GM12878 (cell line): ENCODE data around the gene SKIC8. TPM values are rescaled to one million over a fixed set of nuclear protein-coding genes. Genes with fewer than 3 reads are reported as not detected.

ENCODE experiments used
- ATAC-seq: fragments of 200-7000 bp; cut with Tn5 transposase; 3 replicates; pipeline ENCODE4 v1.9.1; 2020; ENCODE audit warnings: mild to moderate bottlenecking, moderate library complexity
- BruUV-seq: library from RNA; stranded (reverse); fragments of 400-500 nt; replicated peaks from 2 replicates; lab custom pipeline; 2021; lab: Mats Ljungman, UMichigan
- CTCF ChIA-PET: fragments of 300-600 bp; sonication (Branson Sonifier 250); formaldehyde crosslinking; extraction: SDS; loops from one replicate; lab custom pipeline; 2021; ENCODE audit warnings: inconsistent platforms; lab: Yijun Ruan, JAX
- POLR2A ChIA-PET: fragments of 350-600 bp; formaldehyde crosslinking; extraction: SDS; loops from one replicate; lab custom pipeline; 2021; ENCODE audit warnings: inconsistent platforms; lab: Charles Lee
- RAD21 ChIA-PET: fragments of 300-600 bp; sonication (Branson Sonifier 250); formaldehyde crosslinking; loops from one replicate; lab custom pipeline; 2023; ENCODE audit warnings: antibody characterized with exemption; ENCODE audit not compliant: unreplicated experiment; lab: Charles Lee
- SMC1A ChIA-PET: fragments of 300-600 bp; sonication (Branson Sonifier 250); formaldehyde crosslinking; loops from one replicate; lab custom pipeline; 2023; ENCODE audit not compliant: unreplicated experiment, uncharacterized antibody; lab: Charles Lee
- DNase-seq: peaks from one replicate; pipeline ENCODE4 v3.0.0-alpha.2; 2011; ENCODE audit warnings: low read depth, low spot score
- FAIRE-seq: peaks from 3 replicates; lab custom pipeline; 2011; peaks lifted over from hg19 to GRCh38; lab: Jason Lieb, UNC
- H2AFZ ChIP-seq: 2 replicates; pipeline ENCODE4 v1.6.0; 2011; ENCODE audit warnings: low read depth, low read length, control low read depth; ENCODE audit not compliant: control insufficient read depth
- H3K27ac ChIP-seq: 2 replicates; pipeline ENCODE4 v1.5.1; 2011; ENCODE audit warnings: control low read depth; ENCODE audit not compliant: control insufficient read depth, insufficient read depth
- H3K27me3 ChIP-seq, 2 experiments: replicated peaks in 1 of 2; 2 replicates each; pipeline versions ENCODE4 v1.6.0 to v1.6.1; 2011; ENCODE audit warnings: low read length in 1 of 2; ENCODE audit not compliant: control insufficient read depth in 2 of 2, insufficient read depth in 2 of 2
- H3K36me3 ChIP-seq, 2 experiments: 2 replicates each; pipeline ENCODE4 v1.5.1; 2011; ENCODE audit warnings: low read length in 1 of 2; ENCODE audit not compliant: control insufficient read depth in 2 of 2, insufficient read depth in 2 of 2
- H3K4me1 ChIP-seq: 2 replicates; pipeline ENCODE4 v1.6.1; 2011; ENCODE audit warnings: mild to moderate bottlenecking, low read length, moderate library complexity, mixed read lengths; ENCODE audit not compliant: control insufficient read depth, insufficient read depth
- H3K4me2 ChIP-seq: 2 replicates; pipeline ENCODE4 v1.6.0; 2011; ENCODE audit warnings: control low read depth; ENCODE audit not compliant: control insufficient read depth, insufficient read depth
- H3K4me3 ChIP-seq: fragments of 200-600 bp; sonication (generic); 2 replicates; pipeline ENCODE4 v1.5.1; 2016
- H3K79me2 ChIP-seq: 2 replicates; pipeline ENCODE4 v1.6.0; 2011; ENCODE audit warnings: low read length; ENCODE audit not compliant: control insufficient read depth, insufficient read depth
- H3K9ac ChIP-seq: 2 replicates; pipeline ENCODE4 v1.8.0; 2011; ENCODE audit warnings: low read length, control low read depth, mixed read lengths; ENCODE audit not compliant: control insufficient read depth, insufficient read depth
- H3K9me3 ChIP-seq: replicated peaks from 3 replicates; pipeline ENCODE4 v1.5.1; 2011; ENCODE audit warnings: mild to moderate bottlenecking, low read length; ENCODE audit not compliant: control insufficient read depth, insufficient read depth
- H4K20me1 ChIP-seq: 2 replicates; pipeline ENCODE4 v1.6.0; 2011; ENCODE audit not compliant: control insufficient read depth, insufficient read depth
- ATF3 ChIP-seq: IDR thresholded peaks from 2 replicates; pipeline ENCODE4 v1.6.1; 2011; ENCODE audit warnings: low read depth, mild to moderate bottlenecking, low read length, moderate library complexity, borderline replicate concordance; ENCODE audit errors: extremely low read depth
- BCL11A ChIP-seq: IDR thresholded peaks from 2 replicates; pipeline ENCODE4 v1.6.1; 2011; ENCODE audit warnings: low read depth, low read length
- CBFB ChIP-seq: IDR thresholded peaks from 2 replicates; pipeline ENCODE4 v1.6.1; 2016; ENCODE audit warnings: antibody characterized with exemption, low read depth
- CEBPB ChIP-seq, 2 experiments: fragments of 150-350 bp in 1 of 2; IDR thresholded peaks; 2 replicates each; pipeline ENCODE4 v1.6.1; 2012 to 2014; ENCODE audit warnings: low read depth in 2 of 2, low read length in 2 of 2, borderline replicate concordance in 1 of 2, inconsistent platforms in 1 of 2
- FOXK2 ChIP-seq: fragments of 450-650 bp; IDR thresholded peaks from 2 replicates; pipeline ENCODE4 v1.6.1; 2017; ENCODE audit warnings: mild to moderate bottlenecking, moderate library complexity
- FOXM1 ChIP-seq: IDR thresholded peaks from 2 replicates; pipeline ENCODE4 v1.6.1; 2012; ENCODE audit warnings: low read depth, mild to moderate bottlenecking, inconsistent platforms, low read length, moderate library complexity
- HDAC2 ChIP-seq: fragments of 200-600 bp; sonication (generic); IDR thresholded peaks from 2 replicates; pipeline ENCODE4 v1.6.1; 2017
- NFXL1 ChIP-seq: fragments of 450-650 bp; IDR thresholded peaks from 2 replicates; pipeline ENCODE4 v1.6.1; 2017; ENCODE audit warnings: antibody characterized with exemption, mild to moderate bottlenecking, borderline replicate concordance
- NFYA ChIP-seq: IDR thresholded peaks from 2 replicates; pipeline ENCODE4 v1.6.1; 2011; ENCODE audit warnings: low read depth, mild to moderate bottlenecking, low read length, improper control_type of control experiment, borderline replicate concordance
- POLR2AphosphoS5 ChIP-seq: IDR thresholded peaks from 2 replicates; pipeline ENCODE4 v1.6.1; 2011; ENCODE audit warnings: mild to moderate bottlenecking, low read length, inconsistent platforms
- TAF1 ChIP-seq: IDR thresholded peaks from 2 replicates; pipeline ENCODE4 v1.6.1; 2011; ENCODE audit warnings: mild to moderate bottlenecking, low read depth, low read length, borderline replicate concordance
- YBX1 ChIP-seq: fragments of 450-650 bp; IDR thresholded peaks from 2 replicates; pipeline ENCODE4 v1.6.1; 2016; ENCODE audit warnings: antibody characterized with exemption
- ZBED1 ChIP-seq: IDR thresholded peaks from 2 replicates; pipeline ENCODE4 v1.6.1; 2016; ENCODE audit warnings: borderline replicate concordance
- ZBTB4 ChIP-seq: fragments of 450-650 bp; formaldehyde crosslinking; IDR thresholded peaks from 2 replicates; pipeline ENCODE4 v1.4.0; 2022; ENCODE audit warnings: mild to moderate bottlenecking, moderate library complexity
- ZBTB40 ChIP-seq: fragments of 450-650 bp; IDR thresholded peaks from 2 replicates; pipeline ENCODE4 v1.6.1; 2016; ENCODE audit warnings: mild to moderate bottlenecking, moderate library complexity, borderline replicate concordance
- WGBS: methylation state at CpG from one replicate; pipeline ENCODE4 v1.1.6; 2016; ENCODE audit warnings: low lambda C conversion rate; ENCODE audit not compliant: insufficient replicate concordance, insufficient coverage; ENCODE audit errors: missing lambda C conversion rate; 5-methylcytosine and 5-hydroxymethylcytosine counted together
- in situ Hi-C: fragments of 300-500 bp; cut with MboI; formaldehyde crosslinking; loops from 9 replicates; pipeline ENCODE4 v1.14.3; 2018; ENCODE audit warnings: mixed read lengths
- intact Hi-C: fragments of 100-400 bp; cut with micrococcal nuclease; formaldehyde crosslinking; loops from one replicate; pipeline ENCODE4 v1.14.2; 2022; ENCODE audit not compliant: unreplicated experiment
- polyA plus RNA-seq, 11 experiments: library from polyadenylated mRNA; depleted of rRNA in 4 of 11; unstranded in 6 of 11; stranded (reverse) in 5 of 11; fragments of >200 nt; fragmentation: Nextera tagmentation in 4 of 11; fragmentation: Illumina TruSeq in 1 of 11; extraction: Ambion mirVana in 4 of 11; extraction: Trizol in 1 of 11; gene quantifications; 1 replicate in 1 of 11; 2 replicates in 10 of 11; pipeline versions ENCODE4 v1.2.1 to v1.2.3, GENCODE V29; 2011 to 2016; ENCODE audit warnings: inconsistent platforms in 2 of 11, missing spikeins in 2 of 11, low read depth in 1 of 11
- total RNA-seq, 4 experiments: library from RNA; depleted of rRNA in 3 of 4; stranded (reverse); fragments of >200 nt in 3 of 4; fragmentation: Illumina TruSeq in 1 of 4; extraction: Trizol in 1 of 4; gene quantifications; 2 replicates each; pipeline versions ENCODE4 v1.2.1 to v1.2.3, GENCODE V29; 2013 to 2021
- TF ChIP-seq, protein P1 (sequence below): IDR thresholded peaks from 2 replicates; pipeline ENCODE4 v1.6.1; 2011; ENCODE audit warnings: borderline replicate concordance, low read depth, mild to moderate bottlenecking, moderate library complexity, mixed read lengths, low read length; ENCODE audit not compliant: insufficient read depth; ENCODE audit errors: extremely low read length

Gene SKIC8
- total and polyA plus RNA-seq, 10 of the 15 experiments (the other 5 are each of a cell fraction or from before 2014, with no cell fraction given): 57.0 to 288 (median 128) TPM

GRCh38 chr15:78239811-78240210 is 59.6 kb downstream of the SKIC8 start:
- H3K4me2 ChIP-seq: no peak overlapping the region
- FAIRE-seq: no peak
- H4K20me1 ChIP-seq: no peaks in the 10 kb centered on the region
- ChIA-PET POLR2A (interaction anchor here (0.6 to 1.0 kb wide), 3 partner anchors 28 to 60 kb away, joined by 3 read pairs; partner anchors contain the start of gene SKIC8), CTCF (interaction anchor here (0.7 to 5.5 kb wide), 34 partner anchors 7 to 569 kb away, joined by 3 to 164 read pairs (median 8); partner anchors contain the start of genes CIB2, IREB2 and SKIC8), SMC1A (interaction anchor here (0.7 to 5.0 kb wide), 24 partner anchors 9 to 330 kb away, joined by 3 to 55 read pairs (median 4); partner anchors contain the start of genes CIB2 and SKIC8), RAD21 (interaction anchor here (0.7 to 4.0 kb wide), 21 partner anchors 9 to 281 kb away, joined by 3 to 44 read pairs (median 4); partner anchors contain the start of genes CIB2 and IDH3A)
- intact Hi-C loops: loop anchor here (2.0 kb wide), 1 partner anchor 45 kb away; no protein-coding TSS in a partner anchor
- H3K4me3 ChIP-seq: no peak overlapping the region
- H3K27me3 ChIP-seq: no peaks in the 10 kb centered on the region
- no TSS peak for BruUV-seq
- in situ Hi-C loops: loop anchor here (5.0 kb wide), 2 partner anchors 128 to 283 kb away; no protein-coding TSS in a partner anchor
- no peaks in the 10 kb centered on the region for H3K4me1 ChIP-seq
- 69% methylated on average over 5 of the region's 5 CpGs for WGBS
- H3K36me3 ChIP-seq: no peaks in the 10 kb centered on the region
- H3K79me2 ChIP-seq: no peaks in the 10 kb centered on the region
- TF ChIP-seq, protein P1, sequence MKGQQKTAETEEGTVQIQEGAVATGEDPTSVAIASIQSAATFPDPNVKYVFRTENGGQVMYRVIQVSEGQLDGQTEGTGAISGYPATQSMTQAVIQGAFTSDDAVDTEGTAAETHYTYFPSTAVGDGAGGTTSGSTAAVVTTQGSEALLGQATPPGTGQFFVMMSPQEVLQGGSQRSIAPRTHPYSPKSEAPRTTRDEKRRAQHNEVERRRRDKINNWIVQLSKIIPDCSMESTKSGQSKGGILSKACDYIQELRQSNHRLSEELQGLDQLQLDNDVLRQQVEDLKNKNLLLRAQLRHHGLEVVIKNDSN: no peak
- TF ChIP-seq CBFB (no peak), POLR2AphosphoS5 (no peak), YBX1 (no peak), FOXK2 (no peak), CEBPB (IDR thresholded peaks at IDR 0.05; ENCODE audit: borderline replicate concordance in 1 of 2, low read depth in 2 of 2, low read length in 2 of 2) (no peak), ZBED1 (no peak), NFXL1 (no peak), NFYA (no peak), ATF3 (no peak), FOXM1 (no peak), BCL11A (no peak), TAF1 (no peak), ZBTB4 (no peak), ZBTB40 (no peak), HDAC2 (no peak)
- TF ChIP-seq, all 136 proteins: peak for 0
- DNase-seq (no peak), ATAC-seq (no peak)
- Histone ChIP-seq H3K9ac (no peak overlapping the region), H3K9me3 (no peaks in the 10 kb centered on the region), H2AFZ (no peak overlapping the region), H3K27ac (no peak overlapping the region)
